Measurements from ENCODE around the gene TERT.

DNA sequence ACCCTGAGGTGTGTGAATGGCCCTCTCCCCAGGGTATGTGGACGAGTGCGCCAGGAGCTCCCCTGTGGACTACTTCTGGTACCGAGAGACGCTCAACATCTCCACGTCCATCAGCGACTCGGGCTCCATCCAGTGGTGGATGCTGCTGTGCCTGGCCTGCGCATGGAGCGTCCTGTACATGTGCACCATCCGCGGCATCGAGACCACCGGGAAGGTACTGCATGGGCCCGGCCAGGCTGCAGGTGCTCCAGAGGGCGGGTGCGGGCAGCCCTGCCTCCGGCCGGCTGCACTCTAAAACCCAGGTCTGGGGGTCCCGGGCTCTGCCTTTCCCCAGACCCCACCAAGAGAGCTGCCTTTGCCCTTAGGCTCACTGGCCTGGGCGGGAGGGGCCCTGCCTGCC is 82.6 kb downstream of the TERT start:
- no peak for TF ChIP-seq SP1 (IDR thresholded peaks at IDR 0.05)
- TF ChIP-seq ARNT (IDR thresholded peaks at IDR 0.05), result no peak
- TF ChIP-seq L3MBTL2 (conservative IDR thresholded peaks at IDR 0.05), result no peak
- TF ChIP-seq CTBP1 (IDR thresholded peaks at IDR 0.05; ENCODE audit: borderline replicate concordance), result no peak
- no peak for TF ChIP-seq HDGF (IDR thresholded peaks at IDR 0.05; ENCODE audit: borderline replicate concordance)
- no peak for TF ChIP-seq NFRKB (IDR thresholded peaks at IDR 0.05)
- no peak for TF ChIP-seq FOXK2 (IDR thresholded peaks at IDR 0.05)
- no peak for TF ChIP-seq FOXA1 (IDR thresholded peaks at IDR 0.05)
- no peak for TF ChIP-seq ZNF384 (IDR thresholded peaks at IDR 0.05)
- no peak for TF ChIP-seq BHLHE40 (IDR thresholded peaks at IDR 0.05; ENCODE audit: borderline replicate concordance)

Measured in HEK293T (cell line).